Mammary epithelial cell (primary cell): ENCODE results near the gene TRMT61A.

Experiments used
- CTCF ChIP-seq, 2 donors: IDR thresholded peaks in 1 of 2; conservative IDR thresholded peaks in 1 of 2; 2 replicates each; pipeline ENCODE4 v1.5.1; 2011 to 2012; ENCODE audit warnings: inconsistent platforms in 2 of 2, low read length in 2 of 2, mild to moderate bottlenecking in 2 of 2, control low read depth in 1 of 2, low read depth in 1 of 2; ENCODE audit not compliant: insufficient read depth in 1 of 2; ENCODE audit errors: extremely low read depth in 1 of 2
- EZH2 ChIP-seq: IDR thresholded peaks from 2 replicates; pipeline ENCODE4 v1.6.1; 2012; ENCODE audit warnings: low read length, inconsistent platforms, borderline replicate concordance

- no peak for TF ChIP-seq CTCF (conservative IDR thresholded peaks at IDR 0.05 in 1 of 2, IDR thresholded peaks at IDR 0.05 in 1 of 2; ENCODE audit: extremely low read depth in 1 of 2, insufficient read depth in 1 of 2, low read depth in 1 of 2, low read length in 2 of 2)
- no peak for TF ChIP-seq EZH2
Observed at GRCh38 chr14:103509864-103510723, 18.9 kb upstream of the TRMT61A start.
